ENCODE data around the gene IGF1.

Gene IGF1

GRCh38 chr12:102425109-102426039 lies 55.0 kb downstream of the IGF1 start:
- no peak for DNase-seq

- peak; percentile 53 for DNase-seq
Measured at GRCh38 chr12:102423462-102423861, 56.9 kb downstream of the IGF1 start.

GRCh38 chr12:102421802-102422583 lies 58.4 kb downstream of the IGF1 start:
- DNase-seq, result no peak

- DNase-seq, result no peak
Measured at GRCh38 chr12:102419094-102419764, 61.1 kb downstream of the IGF1 start.

GRCh38 chr12:102417055-102417454 lies 63.3 kb downstream of the IGF1 start:
- no peak for DNase-seq

- DNase-seq, result no peak
Measured at GRCh38 chr12:102415515-102415914, 64.8 kb downstream of the IGF1 start.

GRCh38 chr12:102413396-102413795 lies 67.0 kb downstream of the IGF1 start:
- no peak for DNase-seq

- DNase-seq, result no peak
Measured at GRCh38 chr12:102410511-102410910, 69.9 kb downstream of the IGF1 start.

GRCh38 chr12:102408487-102409297 lies 71.7 kb downstream of the IGF1 start:
- DNase-seq, result no peak

- no peak for DNase-seq
Measured at GRCh38 chr12:102407776-102408486, 72.4 kb downstream of the IGF1 start.

GRCh38 chr12:102406033-102406584 lies 74.3 kb downstream of the IGF1 start:
- no peak for DNase-seq

- DNase-seq, result no peak
Measured at GRCh38 chr12:102401087-102401486, 79.3 kb downstream of the IGF1 start.

GRCh38 chr12:102399653-102400052 lies 80.7 kb downstream of the IGF1 start:
- no peak for DNase-seq

GRCh38 chr12:102396276-102396675 lies 84.1 kb downstream of the IGF1 start:
- no peak for DNase-seq

- DNase-seq, result no peak
Measured at GRCh38 chr12:102394200-102394599, 86.2 kb downstream of the IGF1 start.

- no peak for DNase-seq
Measured at GRCh38 chr12:102390068-102390467, 90.3 kb downstream of the IGF1 start.

GRCh38 chr12:102388469-102388868 lies 91.9 kb downstream of the IGF1 start:
- no peak for DNase-seq

GRCh38 chr12:102385343-102385742 lies 95.0 kb downstream of the IGF1 start:
- DNase-seq, result no peak

- no peak for DNase-seq
Measured at GRCh38 chr12:102379346-102380162, 100.8 kb downstream of the IGF1 start.

GRCh38 chr12:102376781-102377180 lies 103.6 kb downstream of the IGF1 start:
- DNase-seq, result no peak
